HepG2 (cell line): ENCODE data around the gene CYSRT1.

Source experiments
- CHD2 ChIP-seq: IDR thresholded peaks from 2 replicates; pipeline ENCODE4 v1.6.1; 2011; ENCODE audit warnings: low read depth, low read length, improper control_type of control experiment
- EP300 ChIP-seq, 3 experiments: sonication (generic) in 1 of 3; formaldehyde crosslinking in 1 of 3; IDR thresholded peaks; 2 replicates each; pipeline versions ENCODE4 v1.5.1 to v1.6.1; 2011 to 2020; ENCODE audit warnings: low read depth in 2 of 3, low read length in 2 of 3, borderline replicate concordance in 1 of 3, improper control_type of control experiment in 1 of 3, mild to moderate bottlenecking in 1 of 3, missing genetic modification reagents in 1 of 3, moderate library complexity in 1 of 3
- HDAC2 ChIP-seq: sonication (generic); formaldehyde crosslinking; IDR thresholded peaks from 2 replicates; pipeline ENCODE4 v1.4.0; 2020; ENCODE audit warnings: missing genetic modification reagents
- MAFF ChIP-seq: IDR thresholded peaks from 2 replicates; pipeline ENCODE4 v1.6.1; 2011; ENCODE audit warnings: low read depth, low read length, improper control_type of control experiment
- MXI1 ChIP-seq: IDR thresholded peaks from 3 replicates; pipeline ENCODE4 v1.6.1; 2012; ENCODE audit warnings: low read depth, low read length, inconsistent platforms, borderline replicate concordance
- NCOA1 ChIP-seq: sonication (generic); formaldehyde crosslinking; IDR thresholded peaks from 2 replicates; pipeline ENCODE4 v1.9.0; 2021; ENCODE audit warnings: missing genetic modification reagents
- NFE2 ChIP-seq: sonication (generic); formaldehyde crosslinking; IDR thresholded peaks from 2 replicates; pipeline ENCODE4 v1.4.0; 2020; ENCODE audit warnings: missing genetic modification reagents
- ZNF138 ChIP-seq: sonication (generic); formaldehyde crosslinking; IDR thresholded peaks from 2 replicates; pipeline ENCODE4 v1.5.0; 2020; ENCODE audit warnings: mild to moderate bottlenecking, low read depth, missing genetic modification reagents
- ZNF143 ChIP-seq: sonication (generic); formaldehyde crosslinking; IDR thresholded peaks from 2 replicates; pipeline ENCODE4 v1.4.0; 2020; ENCODE audit warnings: missing genetic modification reagents
- ZNF24 ChIP-seq: fragments of 450-650 bp; IDR thresholded peaks from 2 replicates; pipeline ENCODE4 v1.6.1; 2017; ENCODE audit warnings: antibody characterized with exemption, mild to moderate bottlenecking
- TF ChIP-seq, protein P1 (sequence below): sonication (generic); formaldehyde crosslinking; IDR thresholded peaks from 2 replicates; pipeline ENCODE4 v1.8.1; 2023; ENCODE audit warnings: mild to moderate bottlenecking, inconsistent platforms, moderate library complexity, missing genetic modification reagents, borderline replicate concordance
- TF ChIP-seq, protein P2 (sequence below), 2 experiments: IDR thresholded peaks; 2 replicates each; pipeline ENCODE4 v1.6.1; 2011 to 2012; ENCODE audit warnings: low read length in 2 of 2, borderline replicate concordance in 1 of 2, low read depth in 1 of 2, mild to moderate bottlenecking in 1 of 2, moderate library complexity in 1 of 2
- TF ChIP-seq, protein P3 (sequence below): sonication (generic); formaldehyde crosslinking; IDR thresholded peaks from 2 replicates; pipeline ENCODE4 v1.4.0; 2020; ENCODE audit warnings: missing genetic modification reagents

DNA sequence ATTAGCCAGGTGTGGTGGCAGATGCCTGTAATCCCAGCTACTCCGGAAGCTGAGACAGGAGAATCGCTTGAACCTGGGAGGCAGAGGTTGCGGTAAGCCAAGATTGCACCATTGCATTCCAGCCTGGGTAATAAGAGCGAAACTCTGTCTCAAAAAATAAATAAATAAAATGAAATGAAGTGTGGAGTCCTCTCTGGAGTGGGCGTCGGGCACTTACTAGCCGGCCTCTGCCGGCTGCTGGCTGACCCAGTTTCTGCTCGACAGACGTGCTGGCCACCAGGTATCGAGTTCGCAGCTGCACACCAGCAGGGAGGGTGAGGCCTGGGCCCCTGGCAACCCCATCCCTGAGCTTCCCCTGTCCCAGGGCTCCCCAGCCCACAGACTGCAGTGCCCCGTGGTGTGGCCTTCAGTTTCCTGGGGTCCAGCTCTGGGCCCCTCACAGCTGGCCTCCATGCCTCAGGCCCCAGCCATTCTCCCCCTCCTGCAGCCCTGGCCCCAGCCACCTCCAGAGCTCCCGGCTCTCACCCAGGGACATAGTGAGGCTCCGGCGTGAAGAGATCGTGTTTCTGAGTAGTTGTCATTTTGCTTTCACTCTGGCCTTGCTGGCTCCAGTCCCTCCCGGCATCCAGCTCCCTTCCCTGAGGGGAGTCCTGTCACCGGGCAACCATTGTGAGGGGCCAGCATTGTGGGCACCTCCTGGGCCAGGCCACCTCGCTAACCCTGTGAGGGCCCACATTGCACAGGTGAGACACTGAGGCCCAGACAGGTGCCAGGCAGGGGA lies 22.4 kb downstream of the CYSRT1 start:
- TF ChIP-seq MAFF (no peak), ZNF143 (CRISPR knock-in tag) (no peak), HDAC2 (no peak), ZNF138 (no peak), NFE2 (CRISPR knock-in tag) (no peak), MXI1 (no peak), NCOA1 (no peak), ZNF24 (no peak), CHD2 (no peak), EP300 (IDR thresholded peaks at IDR 0.05; ENCODE audit: low read depth in 2 of 2, low read length in 2 of 2) (no peak), EP300 (CRISPR knock-in tag; IDR thresholded peaks at IDR 0.05; ENCODE audit: borderline replicate concordance) (no peak)
- TF ChIP-seq, protein P1, sequence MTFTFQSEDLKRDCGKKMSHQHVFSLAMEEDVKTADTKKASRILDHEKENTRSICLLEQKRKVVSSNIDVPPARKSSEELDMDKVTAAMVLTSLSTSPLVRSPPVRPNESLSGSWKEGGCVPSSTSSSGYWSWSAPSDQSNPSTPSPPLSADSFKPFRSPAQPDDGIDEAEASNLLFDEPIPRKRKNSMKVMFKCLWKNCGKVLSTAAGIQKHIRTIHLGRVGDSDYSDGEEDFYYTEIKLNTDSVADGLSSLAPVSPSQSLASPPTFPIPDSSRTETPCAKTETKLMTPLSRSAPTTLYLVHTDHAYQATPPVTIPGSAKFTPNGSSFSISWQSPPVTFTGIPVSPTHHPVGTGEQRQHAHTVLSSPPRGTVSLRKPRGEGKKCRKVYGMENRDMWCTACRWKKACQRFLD (CRISPR knock-in tag), result no peak
- TF ChIP-seq, protein P2, sequence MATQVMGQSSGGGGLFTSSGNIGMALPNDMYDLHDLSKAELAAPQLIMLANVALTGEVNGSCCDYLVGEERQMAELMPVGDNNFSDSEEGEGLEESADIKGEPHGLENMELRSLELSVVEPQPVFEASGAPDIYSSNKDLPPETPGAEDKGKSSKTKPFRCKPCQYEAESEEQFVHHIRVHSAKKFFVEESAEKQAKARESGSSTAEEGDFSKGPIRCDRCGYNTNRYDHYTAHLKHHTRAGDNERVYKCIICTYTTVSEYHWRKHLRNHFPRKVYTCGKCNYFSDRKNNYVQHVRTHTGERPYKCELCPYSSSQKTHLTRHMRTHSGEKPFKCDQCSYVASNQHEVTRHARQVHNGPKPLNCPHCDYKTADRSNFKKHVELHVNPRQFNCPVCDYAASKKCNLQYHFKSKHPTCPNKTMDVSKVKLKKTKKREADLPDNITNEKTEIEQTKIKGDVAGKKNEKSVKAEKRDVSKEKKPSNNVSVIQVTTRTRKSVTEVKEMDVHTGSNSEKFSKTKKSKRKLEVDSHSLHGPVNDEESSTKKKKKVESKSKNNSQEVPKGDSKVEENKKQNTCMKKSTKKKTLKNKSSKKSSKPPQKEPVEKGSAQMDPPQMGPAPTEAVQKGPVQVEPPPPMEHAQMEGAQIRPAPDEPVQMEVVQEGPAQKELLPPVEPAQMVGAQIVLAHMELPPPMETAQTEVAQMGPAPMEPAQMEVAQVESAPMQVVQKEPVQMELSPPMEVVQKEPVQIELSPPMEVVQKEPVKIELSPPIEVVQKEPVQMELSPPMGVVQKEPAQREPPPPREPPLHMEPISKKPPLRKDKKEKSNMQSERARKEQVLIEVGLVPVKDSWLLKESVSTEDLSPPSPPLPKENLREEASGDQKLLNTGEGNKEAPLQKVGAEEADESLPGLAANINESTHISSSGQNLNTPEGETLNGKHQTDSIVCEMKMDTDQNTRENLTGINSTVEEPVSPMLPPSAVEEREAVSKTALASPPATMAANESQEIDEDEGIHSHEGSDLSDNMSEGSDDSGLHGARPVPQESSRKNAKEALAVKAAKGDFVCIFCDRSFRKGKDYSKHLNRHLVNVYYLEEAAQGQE (IDR thresholded peaks at IDR 0.05; ENCODE audit: borderline replicate concordance in 1 of 2, low read depth in 1 of 2, low read length in 2 of 2), result no peak
- TF ChIP-seq, protein P3, sequence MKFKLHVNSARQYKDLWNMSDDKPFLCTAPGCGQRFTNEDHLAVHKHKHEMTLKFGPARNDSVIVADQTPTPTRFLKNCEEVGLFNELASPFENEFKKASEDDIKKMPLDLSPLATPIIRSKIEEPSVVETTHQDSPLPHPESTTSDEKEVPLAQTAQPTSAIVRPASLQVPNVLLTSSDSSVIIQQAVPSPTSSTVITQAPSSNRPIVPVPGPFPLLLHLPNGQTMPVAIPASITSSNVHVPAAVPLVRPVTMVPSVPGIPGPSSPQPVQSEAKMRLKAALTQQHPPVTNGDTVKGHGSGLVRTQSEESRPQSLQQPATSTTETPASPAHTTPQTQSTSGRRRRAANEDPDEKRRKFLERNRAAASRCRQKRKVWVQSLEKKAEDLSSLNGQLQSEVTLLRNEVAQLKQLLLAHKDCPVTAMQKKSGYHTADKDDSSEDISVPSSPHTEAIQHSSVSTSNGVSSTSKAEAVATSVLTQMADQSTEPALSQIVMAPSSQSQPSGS (CRISPR knock-in tag), result no peak
